ENCODE measurements around the gene NTN1. TPM values are rescaled to one million over a fixed set of nuclear protein-coding genes. Genes with fewer than 3 reads are reported as not detected.
"Not testable (repeated sequence)": the region's sequence is repeated elsewhere in the genome, so short reads cannot be mapped to it uniquely, and the experiment has no call there.

Gene NTN1
- total and polyA plus RNA-seq, 7 experiments from 2014 or later, result 0.07 to 0.12 (median 0.11) TPM; not detected in 4

DNA sequence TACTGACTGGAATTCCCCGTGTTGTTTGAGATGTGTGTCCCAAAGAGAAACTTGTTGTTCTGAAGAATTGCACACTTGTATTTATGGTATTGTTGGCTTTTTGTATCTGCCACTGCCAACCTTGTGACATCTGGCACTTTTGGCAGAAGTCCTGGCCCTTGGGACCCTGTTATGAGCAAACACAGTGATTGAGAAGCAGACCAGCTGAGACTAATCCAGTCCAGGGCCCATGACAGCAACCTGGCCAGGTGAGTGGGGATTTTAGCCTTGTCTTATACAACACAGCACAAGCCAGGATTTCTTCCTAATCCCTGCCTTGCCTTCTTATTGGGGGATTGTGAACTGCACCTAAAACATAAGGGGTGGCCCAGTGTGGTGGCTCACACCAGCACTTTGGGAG lies 80.0 kb downstream of the NTN1 start:
- H3K4me1 Mint-ChIP-seq, result peaks cover 0 to 2% (median 0%) of the 10 kb centered on the region in 7 donors
- Histone ChIP-seq H3K9me3 (ENCODE audit: control insufficient read depth in 2 of 3, low read length in 3 of 3) (no peaks in the 10 kb centered on the region), H3K27me3 (ENCODE audit: control insufficient read depth in 2 of 2, insufficient read depth in 2 of 2, low read length in 2 of 2) (no peaks in the 10 kb centered on the region), H3K36me3 (ENCODE audit: control insufficient read depth in 2 of 3, insufficient read depth in 3 of 3, low read length in 3 of 3) (no peaks in the 10 kb centered on the region), H3K27ac (ENCODE audit: low read depth, low read length) (no peak overlapping the region), H3K4me1 (ENCODE audit: control insufficient read depth in 2 of 2, insufficient read depth in 2 of 2, low read length in 2 of 2) (no peaks in the 10 kb centered on the region), H3K4me3 (ENCODE audit: low read length) (no peak overlapping the region)
- H3K36me3 Mint-ChIP-seq, result peaks cover 0 to 5% (median 0%) of the 10 kb centered on the region in 5 donors
- ChIA-PET CTCF (no interaction called here), POLR2A (no interaction called here)
- intact Hi-C loops (cut with micrococcal nuclease), result no loop called here
- H3K9me3 Mint-ChIP-seq, result peaks cover 0 to 9% (median 3%) of the 10 kb centered on the region in 11 donors
- H3K27ac Mint-ChIP-seq, result peak overlapping the region in 1 of 9 donors; percentile 42
- peaks cover 0 to 35% (median 28%) of the 10 kb centered on the region in 5 donors for H3K27me3 Mint-ChIP-seq
- ATAC-seq (no peak), DNase-seq (no peak)
- no peak overlapping the region for H3K4me3 Mint-ChIP-seq

DNA sequence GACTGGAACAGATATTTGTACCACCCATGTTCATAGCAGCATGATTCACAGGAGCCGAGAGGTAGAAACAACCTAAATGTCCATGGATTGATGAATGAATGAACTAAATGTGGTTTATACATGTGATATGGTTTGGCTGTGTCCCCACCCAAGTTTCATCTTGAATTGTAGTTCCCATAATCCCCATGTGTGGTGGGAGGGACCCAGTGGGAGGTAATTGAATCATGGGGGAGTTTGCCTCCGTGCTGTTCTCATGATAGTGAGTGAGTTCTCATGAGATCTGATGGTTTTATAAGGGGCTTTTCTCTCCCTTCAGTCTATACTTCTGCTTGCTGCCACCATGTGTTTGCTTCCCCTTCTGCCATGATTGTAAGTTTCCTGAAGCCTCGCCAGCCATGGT lies 81.9 kb downstream of the NTN1 start:
- H3K9me3 ChIP-seq (ENCODE audit: control insufficient read depth in 2 of 3, low read length in 3 of 3); H3K36me3 Mint-ChIP-seq; H3K27ac ChIP-seq (ENCODE audit: low read depth, low read length); H3K4me1 Mint-ChIP-seq; intact Hi-C loops (cut with micrococcal nuclease); H3K27me3 ChIP-seq (ENCODE audit: control insufficient read depth in 2 of 2, insufficient read depth in 2 of 2, low read length in 2 of 2); H3K27ac Mint-ChIP-seq; H3K36me3 ChIP-seq (ENCODE audit: control insufficient read depth in 2 of 3, insufficient read depth in 3 of 3, low read length in 3 of 3); POLR2A ChIA-PET; H3K4me3 Mint-ChIP-seq; DNase-seq; CTCF ChIA-PET; H3K4me1 ChIP-seq (ENCODE audit: control insufficient read depth in 2 of 2, insufficient read depth in 2 of 2, low read length in 2 of 2); ATAC-seq; H3K9me3 Mint-ChIP-seq; H3K4me3 ChIP-seq (ENCODE audit: low read length): not testable (repeated sequence)
- peaks cover 0 to 24% (median 18%) of the 10 kb centered on the region in 5 donors for H3K27me3 Mint-ChIP-seq

DNA sequence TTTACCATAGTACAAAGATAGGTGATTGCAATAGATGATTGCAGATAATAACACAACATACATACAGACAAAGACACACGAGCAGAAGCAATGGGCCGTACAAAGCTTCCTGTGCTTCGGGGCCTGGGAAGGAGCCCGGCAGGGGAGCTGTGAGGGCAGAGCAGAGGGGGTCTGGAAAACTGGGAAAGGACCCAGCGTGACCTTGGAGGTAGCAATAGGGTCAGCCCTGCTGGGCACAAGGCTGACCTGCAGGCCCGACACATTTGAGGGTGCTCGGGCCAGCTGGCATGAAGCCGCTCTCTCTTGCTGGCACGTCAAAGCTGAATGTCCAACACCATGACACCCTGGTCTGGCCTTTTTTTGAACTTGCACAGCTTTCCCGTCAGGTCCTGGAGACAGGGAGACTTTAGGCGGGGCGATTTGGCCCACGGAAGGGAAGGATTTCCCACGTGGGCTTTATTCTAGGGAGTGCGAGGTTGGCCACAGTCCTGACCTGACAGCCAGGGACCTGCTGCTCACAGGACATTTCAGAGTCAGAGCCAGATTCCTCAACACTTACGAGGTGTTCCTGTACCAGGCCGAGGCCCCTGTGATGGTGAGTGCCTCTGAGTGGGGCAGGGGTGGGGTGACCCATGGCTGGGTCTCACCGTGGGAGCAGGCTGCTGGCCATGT lies 83.2 kb downstream of the NTN1 start:
- intact Hi-C loops (cut with micrococcal nuclease), result no loop called here
- ChIA-PET CTCF (no interaction called here), POLR2A (no interaction called here)
- H3K4me1 Mint-ChIP-seq, result peaks cover 0 to 4% (median 0%) of the 10 kb centered on the region in 7 donors
- peaks cover 0 to 5% (median 0%) of the 10 kb centered on the region in 5 donors for H3K36me3 Mint-ChIP-seq
- no peak for DNase-seq
- H3K9me3 Mint-ChIP-seq, result peaks cover 0 to 9% (median 3%) of the 10 kb centered on the region in 11 donors
- H3K4me3 Mint-ChIP-seq, result no peak overlapping the region
- H3K4me3 ChIP-seq (ENCODE audit: low read length), result no peak overlapping the region
- no peaks in the 10 kb centered on the region for H3K9me3 ChIP-seq (ENCODE audit: control insufficient read depth in 2 of 3, low read length in 3 of 3)
- peaks cover 0 to 15% (median 12%) of the 10 kb centered on the region in 5 donors for H3K27me3 Mint-ChIP-seq
- H3K4me1 ChIP-seq (ENCODE audit: control insufficient read depth in 2 of 2, insufficient read depth in 2 of 2, low read length in 2 of 2), result no peaks in the 10 kb centered on the region
- H3K27ac ChIP-seq (ENCODE audit: low read depth, low read length), result no peak overlapping the region
- no peak for ATAC-seq
- no peak overlapping the region for H3K27ac Mint-ChIP-seq
- no peaks in the 10 kb centered on the region for H3K27me3 ChIP-seq (ENCODE audit: control insufficient read depth in 2 of 2, insufficient read depth in 2 of 2, low read length in 2 of 2)
- no peaks in the 10 kb centered on the region for H3K36me3 ChIP-seq (ENCODE audit: control insufficient read depth in 2 of 3, insufficient read depth in 3 of 3, low read length in 3 of 3)

DNA sequence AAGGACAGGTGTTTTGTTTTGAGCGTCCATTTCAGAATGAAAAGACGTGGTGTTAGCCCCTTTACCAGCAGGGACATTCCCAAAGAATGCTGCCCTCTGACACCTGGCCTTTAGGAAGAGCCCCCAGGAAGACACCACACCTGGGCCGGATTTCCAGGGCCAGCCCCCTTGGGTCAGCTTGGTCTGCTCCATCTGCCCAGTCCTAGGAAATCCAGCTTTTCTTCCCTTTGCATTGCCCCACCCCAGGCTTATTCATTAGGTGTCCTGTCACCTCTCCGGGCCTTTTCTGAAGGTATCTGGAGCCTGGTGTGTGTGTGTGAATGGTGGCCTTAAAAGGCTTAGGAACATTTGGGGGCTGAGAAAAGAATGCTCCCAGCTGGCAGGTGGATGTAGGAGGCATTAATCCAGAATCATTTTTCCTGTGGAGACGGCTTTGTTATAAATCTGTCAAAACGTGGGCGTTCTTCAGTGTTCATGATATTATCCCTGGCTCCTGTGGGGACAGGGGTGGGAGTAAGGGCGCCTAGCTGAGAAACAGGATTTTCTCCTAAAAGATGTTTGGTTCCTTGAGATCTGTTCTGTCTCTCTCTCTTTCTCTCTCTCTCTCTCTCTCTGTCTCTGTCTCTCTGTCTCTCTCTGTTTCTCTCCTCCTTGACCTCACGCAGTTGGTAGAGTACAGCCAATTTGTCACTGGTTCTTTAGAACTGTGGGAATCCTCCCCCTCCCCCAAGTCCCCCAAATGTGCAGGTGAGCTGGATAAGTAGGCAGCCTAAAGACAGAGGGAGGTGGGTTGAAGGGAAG lies 84.0 kb downstream of the NTN1 start:
- Mint-ChIP-seq H3K27me3 (peaks cover 0 to 15% (median 13%) of the 10 kb centered on the region in 5 donors), H3K36me3 (peaks cover 0 to 5% (median 0%) of the 10 kb centered on the region in 5 donors), H3K27ac (no peak overlapping the region), H3K4me1 (peaks cover 0 to 4% (median 0%) of the 10 kb centered on the region in 7 donors), H3K9me3 (peaks cover 0 to 9% (median 3%) of the 10 kb centered on the region in 11 donors), H3K4me3 (no peak overlapping the region)
- Histone ChIP-seq H3K4me3 (ENCODE audit: low read length) (no peak overlapping the region), H3K27me3 (ENCODE audit: control insufficient read depth in 2 of 2, insufficient read depth in 2 of 2, low read length in 2 of 2) (no peaks in the 10 kb centered on the region), H3K9me3 (ENCODE audit: control insufficient read depth in 2 of 3, low read length in 3 of 3) (no peaks in the 10 kb centered on the region), H3K36me3 (ENCODE audit: control insufficient read depth in 2 of 3, insufficient read depth in 3 of 3, low read length in 3 of 3) (no peaks in the 10 kb centered on the region), H3K4me1 (ENCODE audit: control insufficient read depth in 2 of 2, insufficient read depth in 2 of 2, low read length in 2 of 2) (no peaks in the 10 kb centered on the region), H3K27ac (ENCODE audit: low read depth, low read length) (no peak overlapping the region)
- ChIA-PET CTCF (no interaction called here), POLR2A (no interaction called here)
- intact Hi-C loops (cut with micrococcal nuclease), result no loop called here
- DNase-seq, result no peak
- no peak for ATAC-seq

DNA sequence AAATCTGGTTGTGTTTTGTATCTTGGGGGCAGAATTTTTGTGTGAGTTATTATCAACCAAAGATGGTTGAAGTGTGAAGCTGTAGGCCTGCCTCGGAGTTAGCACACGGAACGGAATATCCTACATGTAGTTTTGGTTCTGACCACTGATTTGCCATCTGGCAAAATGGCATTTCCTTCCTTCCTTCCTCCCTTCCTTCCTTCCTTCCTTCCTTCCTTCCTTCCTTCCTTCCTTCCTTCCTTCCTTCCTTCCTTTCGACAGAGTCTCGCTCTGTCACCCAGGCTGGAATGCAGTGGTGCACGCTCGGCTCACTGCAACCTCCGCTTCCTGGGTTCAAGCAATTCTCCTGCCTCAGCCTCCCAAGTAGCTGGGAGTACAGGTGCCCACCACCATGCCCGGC lies 85.0 kb downstream of the NTN1 start:
- DNase-seq; ATAC-seq; POLR2A ChIA-PET; H3K4me3 Mint-ChIP-seq; H3K27ac ChIP-seq (ENCODE audit: low read depth, low read length); H3K36me3 ChIP-seq (ENCODE audit: control insufficient read depth in 2 of 3, insufficient read depth in 3 of 3, low read length in 3 of 3); H3K27me3 ChIP-seq (ENCODE audit: control insufficient read depth in 2 of 2, insufficient read depth in 2 of 2, low read length in 2 of 2); H3K4me1 ChIP-seq (ENCODE audit: control insufficient read depth in 2 of 2, insufficient read depth in 2 of 2, low read length in 2 of 2); CTCF ChIA-PET; H3K36me3 Mint-ChIP-seq; intact Hi-C loops (cut with micrococcal nuclease); H3K27ac Mint-ChIP-seq; H3K9me3 Mint-ChIP-seq; H3K9me3 ChIP-seq (ENCODE audit: control insufficient read depth in 2 of 3, low read length in 3 of 3); H3K4me1 Mint-ChIP-seq; H3K4me3 ChIP-seq (ENCODE audit: low read length): not testable (repeated sequence)
- peaks cover 0 to 14% (median 4%) of the 10 kb centered on the region in 5 donors for H3K27me3 Mint-ChIP-seq

DNA sequence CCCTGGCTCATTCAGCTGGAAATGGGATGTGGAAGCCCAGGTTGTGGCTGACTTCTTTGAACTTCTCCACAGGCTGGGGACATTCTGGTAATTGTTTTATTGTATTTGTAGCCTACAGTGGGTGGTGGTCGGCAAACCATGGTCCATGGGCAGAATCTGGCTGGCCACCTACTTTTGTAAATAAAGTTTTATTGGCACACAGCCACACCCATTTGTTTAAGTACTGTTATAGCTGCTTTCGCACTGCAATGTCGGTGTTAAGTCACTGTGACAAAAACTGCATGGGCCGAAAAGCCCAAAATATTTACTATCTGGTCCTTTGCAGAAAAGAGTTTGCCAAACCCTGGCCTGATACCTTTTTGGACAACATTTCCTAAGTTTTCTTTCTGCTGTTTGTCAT lies 86.2 kb downstream of the NTN1 start:
- ATAC-seq (no peak), DNase-seq (no peak)
- H3K9me3 Mint-ChIP-seq, result peaks cover 0 to 3% (median 0%) of the 10 kb centered on the region in 11 donors
- Histone ChIP-seq H3K36me3 (ENCODE audit: control insufficient read depth in 2 of 3, insufficient read depth in 3 of 3, low read length in 3 of 3) (no peaks in the 10 kb centered on the region), H3K27me3 (ENCODE audit: control insufficient read depth in 2 of 2, insufficient read depth in 2 of 2, low read length in 2 of 2) (no peaks in the 10 kb centered on the region), H3K9me3 (ENCODE audit: control insufficient read depth in 2 of 3, low read length in 3 of 3) (no peaks in the 10 kb centered on the region), H3K4me3 (ENCODE audit: low read length) (no peak overlapping the region), H3K27ac (ENCODE audit: low read depth, low read length) (no peak overlapping the region), H3K4me1 (ENCODE audit: control insufficient read depth in 2 of 2, insufficient read depth in 2 of 2, low read length in 2 of 2) (no peaks in the 10 kb centered on the region)
- no peaks in the 10 kb centered on the region for H3K36me3 Mint-ChIP-seq
- ChIA-PET CTCF (no interaction called here), POLR2A (no interaction called here)
- H3K4me3 Mint-ChIP-seq, result no peak overlapping the region
- H3K27ac Mint-ChIP-seq, result no peak overlapping the region
- intact Hi-C loops (cut with micrococcal nuclease), result no loop called here
- peaks cover 0 to 8% (median 4%) of the 10 kb centered on the region in 5 donors for H3K27me3 Mint-ChIP-seq
- peaks cover 0 to 2% (median 0%) of the 10 kb centered on the region in 7 donors for H3K4me1 Mint-ChIP-seq

Data from naive thymus-derived CD4-positive, alpha-beta T cell (primary cell).